ENCODE results near the gene LFNG. TPM values are rescaled to one million over a fixed set of nuclear protein-coding genes. Genes with fewer than 3 reads are reported as not detected.

LFNG gene
- total and polyA plus RNA-seq, 9 of the 15 experiments (the other 6 are each of a cell fraction or from before 2014, with no cell fraction given): 0.03 to 0.89 (median 0.25) TPM; not detected in 1

- H3K4me2 ChIP-seq (ENCODE audit: insufficient read depth, low read length): no peak overlapping the region
- H3K27me3 ChIP-seq (ENCODE audit: control insufficient read depth in 2 of 2, insufficient read depth in 2 of 2, low read length in 2 of 2): peaks cover 15 to 36% of the 10 kb centered on the region in 2 experiments; a peak in 4 of 5 replicates
- H3K4me3 ChIP-seq: no peak overlapping the region
- peak; percentile 94 for ATAC-seq
- DNase-seq (ENCODE audit: extremely low read depth in 1 of 4, low spot score in 3 of 4): peak; percentile 64 to 81 (median 80)
- intact Hi-C loops (cut with micrococcal nuclease) (loop anchor here (5.0 to 10.0 kb wide), 2 partner anchors 90 to 187 kb away; no protein-coding TSS in a partner anchor), in situ Hi-C loops (cut with MboI) (no loop called here)
- H4K20me1 ChIP-seq (replicated peaks; ENCODE audit: control insufficient read depth, insufficient read depth, low read length): peaks cover 23% of the 10 kb centered on the region
- no peaks in the 10 kb centered on the region; the same call in 1 of the 2 replicates for H3K9me3 ChIP-seq (replicated peaks; ENCODE audit: control insufficient read depth, insufficient read depth, low read depth, low read length)
- H3K4me1 ChIP-seq (replicated peaks in 1 of 2; ENCODE audit: control insufficient read depth in 2 of 2, insufficient read depth in 2 of 2, low read length in 2 of 2): peaks cover 0 to 53% of the 10 kb centered on the region in 2 experiments; a peak in 3 of 5 replicates
- no TSS peak for BruUV-seq (replicated peaks)
- no peaks in the 10 kb centered on the region for H3K36me3 ChIP-seq (ENCODE audit: control insufficient read depth, insufficient read depth, low read length)
- H3K9me1 ChIP-seq (ENCODE audit: control insufficient read depth, insufficient read depth, low read length): no peaks in the 10 kb centered on the region
- no peak overlapping the region for H2AFZ ChIP-seq (ENCODE audit: low read depth, low read length)
- 10% methylated on average over 28 of the region's 34 CpGs for WGBS (ENCODE audit: insufficient coverage, low coverage, missing lambda C conversion rate)
- no peak overlapping the region for H3K27ac ChIP-seq (ENCODE audit: extremely low read depth, low read depth, low read length)
- FAIRE-seq: peak; percentile 11
- CTCF ChIA-PET (ENCODE audit: low intra/inter-chr PET ratio): interaction anchor here (0.6 to 0.7 kb wide), 2 partner anchors 233 to 1672 kb away, joined by 3 read pairs; no protein-coding TSS in a partner anchor
- POLR2A ChIA-PET: interaction anchor here (1.0 to 1.1 kb wide), 2 partner anchors 9 to 15 kb away, joined by 3 read pairs; no protein-coding TSS in a partner anchor
- no peaks in the 10 kb centered on the region for H3K79me2 ChIP-seq (ENCODE audit: control insufficient read depth, insufficient read depth, low read length)
- peak overlapping the region in 1 of 2 experiments; percentile 52; a peak in 2 of 4 replicates for H3K9ac ChIP-seq (ENCODE audit: insufficient read depth in 1 of 2, low read depth in 2 of 2, low read length in 2 of 2)
- no peak for TF ChIP-seq ZNF589 (CRISPR knock-in tag; IDR thresholded peaks at IDR 0.05; ENCODE audit: low read depth)
- TF ChIP-seq RBM14 (IDR thresholded peaks at IDR 0.05; ENCODE audit: borderline replicate concordance, insufficient read depth, low read depth, low read length): no peak
- TF ChIP-seq CTCF (IDR thresholded peaks at IDR 0.05 in 2 of 3, conservative IDR thresholded peaks at IDR 0.05 in 1 of 3; ENCODE audit: insufficient read depth in 2 of 3, low read depth in 1 of 3, low read length in 3 of 3): peak; percentile 70 to 86 (median 79)
- TF ChIP-seq ZBTB2 (IDR thresholded peaks at IDR 0.05): no peak
- TF ChIP-seq RCOR1 (IDR thresholded peaks at IDR 0.05; ENCODE audit: borderline replicate concordance in 1 of 2, low read depth in 2 of 2, low read length in 2 of 2): peak in 1 of 2 experiments; percentile 42; a peak in 1 of 4 replicates
- TF ChIP-seq, protein P1, sequence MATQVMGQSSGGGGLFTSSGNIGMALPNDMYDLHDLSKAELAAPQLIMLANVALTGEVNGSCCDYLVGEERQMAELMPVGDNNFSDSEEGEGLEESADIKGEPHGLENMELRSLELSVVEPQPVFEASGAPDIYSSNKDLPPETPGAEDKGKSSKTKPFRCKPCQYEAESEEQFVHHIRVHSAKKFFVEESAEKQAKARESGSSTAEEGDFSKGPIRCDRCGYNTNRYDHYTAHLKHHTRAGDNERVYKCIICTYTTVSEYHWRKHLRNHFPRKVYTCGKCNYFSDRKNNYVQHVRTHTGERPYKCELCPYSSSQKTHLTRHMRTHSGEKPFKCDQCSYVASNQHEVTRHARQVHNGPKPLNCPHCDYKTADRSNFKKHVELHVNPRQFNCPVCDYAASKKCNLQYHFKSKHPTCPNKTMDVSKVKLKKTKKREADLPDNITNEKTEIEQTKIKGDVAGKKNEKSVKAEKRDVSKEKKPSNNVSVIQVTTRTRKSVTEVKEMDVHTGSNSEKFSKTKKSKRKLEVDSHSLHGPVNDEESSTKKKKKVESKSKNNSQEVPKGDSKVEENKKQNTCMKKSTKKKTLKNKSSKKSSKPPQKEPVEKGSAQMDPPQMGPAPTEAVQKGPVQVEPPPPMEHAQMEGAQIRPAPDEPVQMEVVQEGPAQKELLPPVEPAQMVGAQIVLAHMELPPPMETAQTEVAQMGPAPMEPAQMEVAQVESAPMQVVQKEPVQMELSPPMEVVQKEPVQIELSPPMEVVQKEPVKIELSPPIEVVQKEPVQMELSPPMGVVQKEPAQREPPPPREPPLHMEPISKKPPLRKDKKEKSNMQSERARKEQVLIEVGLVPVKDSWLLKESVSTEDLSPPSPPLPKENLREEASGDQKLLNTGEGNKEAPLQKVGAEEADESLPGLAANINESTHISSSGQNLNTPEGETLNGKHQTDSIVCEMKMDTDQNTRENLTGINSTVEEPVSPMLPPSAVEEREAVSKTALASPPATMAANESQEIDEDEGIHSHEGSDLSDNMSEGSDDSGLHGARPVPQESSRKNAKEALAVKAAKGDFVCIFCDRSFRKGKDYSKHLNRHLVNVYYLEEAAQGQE (IDR thresholded peaks at IDR 0.05; ENCODE audit: borderline replicate concordance): peak; percentile 71
- TF ChIP-seq, protein P1 (CRISPR knock-in tag; IDR thresholded peaks at IDR 0.05; ENCODE audit: low read depth): no peak
Measured at GRCh38 chr7:2477447-2478398, 41.9 kb upstream of the LFNG start.
